HCT116 (cell line): Measurements from ENCODE around the gene LEMD3. TPM values are rescaled to one million over a fixed set of nuclear protein-coding genes. Genes with fewer than 3 reads are reported as not detected.

ENCODE experiments used
- ATAC-seq: fragments of 200-7000 bp; cut with Tn5 transposase; 2 replicates; pipeline ENCODE4 v1.9.1; 2020; ENCODE audit warnings: mild to moderate bottlenecking, moderate library complexity
- BruUV-seq: library from RNA; stranded (reverse); fragments of 400-500 nt; replicated peaks from 2 replicates; lab custom pipeline; 2021; lab: Mats Ljungman, UMichigan
- CTCF ChIA-PET: fragments of 300-600 bp; sonication (Branson Sonifier 250); formaldehyde crosslinking; loops from one replicate; lab custom pipeline; 2021; ENCODE audit warnings: antibody characterized with exemption; lab: Charles Lee
- POLR2A ChIA-PET: fragments of 300-600, 350-600 bp; sonication (Branson Sonifier 250); formaldehyde crosslinking; loops from one replicate; lab custom pipeline; 2021; ENCODE audit warnings: antibody characterized with exemption; lab: Charles Lee
- RAD21 ChIA-PET, 2 experiments: fragments of 300-600 bp; sonication (Branson Sonifier 250); formaldehyde crosslinking; loops; one replicate each; lab custom pipeline; 2023; ENCODE audit warnings: low total read pairs in 2 of 2; ENCODE audit not compliant: uncharacterized antibody in 2 of 2, unreplicated experiment in 2 of 2, low non-redundant PET in 1 of 2; lab: Charles Lee
- DNase-seq: peaks from one replicate; pipeline ENCODE4 v3.0.0-alpha.2; 2010; ENCODE audit warnings: low read depth, low spot score
- H2AFZ ChIP-seq: fragments of 200-600 bp; shearing (Covaris generic), sonication (generic); 2 replicates; pipeline ENCODE4 v1.6.1; 2017; ENCODE audit warnings: low read depth, mixed run types, mixed read lengths, antibody characterized with exemption, low read length; ENCODE audit not compliant: poor library complexity, severe bottlenecking
- H3K27ac ChIP-seq: 2 replicates; pipeline ENCODE4 v1.5.1; 2012; ENCODE audit warnings: low read depth, low read length
- H3K27me3 ChIP-seq: fragments of 200-600 bp; sonication (generic); 2 replicates; pipeline ENCODE4 v1.6.1; 2016; ENCODE audit warnings: mixed run types, low read length, mixed read lengths; ENCODE audit not compliant: insufficient read depth
- H3K36me3 ChIP-seq, 2 experiments: fragments of 200-500 bp in 1 of 2; fragments of 200-600 bp in 1 of 2; sonication (Bioruptor generic) in 1 of 2; sonication (generic) in 1 of 2; 2 replicates each; pipeline versions ENCODE4 v1.5.1 to v1.6.1; 2014 to 2016; ENCODE audit warnings: low read length in 2 of 2, inconsistent platforms in 1 of 2, mixed read lengths in 1 of 2, mixed run types in 1 of 2; ENCODE audit not compliant: insufficient read depth in 2 of 2, control insufficient read depth in 1 of 2
- H3K4me1 ChIP-seq, 2 experiments: fragments of 200-600 bp in 1 of 2; sonication (generic) in 1 of 2; 2 replicates each; pipeline versions ENCODE4 v1.5.1 to v1.6.1; 2012 to 2017; ENCODE audit warnings: low read length in 2 of 2, inconsistent platforms in 1 of 2, mild to moderate bottlenecking in 1 of 2, mixed read lengths in 1 of 2, mixed run types in 1 of 2, moderate library complexity in 1 of 2; ENCODE audit not compliant: insufficient read depth in 2 of 2, control insufficient read depth in 1 of 2
- H3K4me2 ChIP-seq: fragments of 200-600 bp; sonication (generic); 2 replicates; pipeline ENCODE4 v1.6.1; 2017; ENCODE audit warnings: mixed run types, low read length, mixed read lengths
- H3K4me3 ChIP-seq, 2 experiments: fragments of 200-600 bp in 1 of 2; sonication (generic) in 1 of 2; replicated peaks in 1 of 2; 2 replicates each; pipeline ENCODE4 v1.5.1; 2011 to 2016; ENCODE audit warnings: low read length in 2 of 2, control low read depth in 1 of 2, low read depth in 1 of 2, mild to moderate bottlenecking in 1 of 2, mixed read lengths in 1 of 2, mixed run types in 1 of 2
- H3K79me2 ChIP-seq: fragments of 200-600 bp; sonication (generic); 2 replicates; pipeline ENCODE4 v1.6.1; 2017; ENCODE audit warnings: mild to moderate bottlenecking, mixed run types, low read length, moderate library complexity, mixed read lengths; ENCODE audit not compliant: insufficient read depth
- H3K9ac ChIP-seq: fragments of 200-600 bp; sonication (generic); 2 replicates; pipeline ENCODE4 v1.6.1; 2016; ENCODE audit warnings: low read length, mixed read lengths
- H3K9me2 ChIP-seq: fragments of 200-600 bp; sonication (generic), shearing (Covaris generic); 2 replicates; pipeline ENCODE4 v1.6.1; 2017; ENCODE audit warnings: mixed run types, mild to moderate bottlenecking, moderate library complexity; ENCODE audit not compliant: insufficient read depth
- H3K9me3 ChIP-seq, 2 experiments: fragments of 200-500 bp in 1 of 2; fragments of 200-600 bp in 1 of 2; sonication (Bioruptor generic) in 1 of 2; sonication (generic) in 1 of 2; 2 replicates each; pipeline ENCODE4 v1.6.1; 2014 to 2017; ENCODE audit warnings: low read length in 2 of 2, mixed read lengths in 2 of 2, inconsistent platforms in 1 of 2, low read depth in 1 of 2, mild to moderate bottlenecking in 1 of 2, mixed run types in 1 of 2, moderate library complexity in 1 of 2; ENCODE audit not compliant: control insufficient read depth in 1 of 2, insufficient read depth in 1 of 2
- H4K20me1 ChIP-seq: fragments of 200-600 bp; sonication (generic), shearing (Covaris generic); 2 replicates; pipeline ENCODE4 v1.6.1; 2017; ENCODE audit warnings: mixed run types, mild to moderate bottlenecking, moderate library complexity; ENCODE audit not compliant: insufficient read depth
- CBX3 ChIP-seq: IDR thresholded peaks from 2 replicates; pipeline ENCODE4 v1.6.1; 2012; ENCODE audit warnings: low read depth
- CEBPB ChIP-seq: IDR thresholded peaks from 2 replicates; pipeline ENCODE4 v1.6.1; 2012; ENCODE audit warnings: low read depth
- ELF1 ChIP-seq: IDR thresholded peaks from 2 replicates; pipeline ENCODE4 v1.6.1; 2012; ENCODE audit warnings: low read depth, borderline replicate concordance
- EZH2 ChIP-seq: fragments of 200-600 bp; sonication (generic); IDR thresholded peaks from 2 replicates; pipeline ENCODE4 v1.6.1; 2017; ENCODE audit warnings: antibody characterized with exemption, mixed run types
- EZH2phosphoT487 ChIP-seq: fragments of 200-600 bp; IDR thresholded peaks from 2 replicates; pipeline ENCODE4 v1.6.1; 2018; ENCODE audit warnings: antibody characterized with exemption, borderline replicate concordance
- JUND ChIP-seq: IDR thresholded peaks from 2 replicates; pipeline ENCODE4 v1.6.1; 2012
- POLR2AphosphoS5 ChIP-seq: IDR thresholded peaks from 2 replicates; pipeline ENCODE4 v1.6.1; 2011; ENCODE audit warnings: mild to moderate bottlenecking, low read depth, low read length, moderate library complexity
- RAD21 ChIP-seq: IDR thresholded peaks from 2 replicates; pipeline ENCODE4 v1.6.1; 2012; ENCODE audit warnings: low read depth, mild to moderate bottlenecking
- SIN3A ChIP-seq: IDR thresholded peaks from 2 replicates; pipeline ENCODE4 v1.6.1; 2012; ENCODE audit warnings: low read depth
- SP1 ChIP-seq: IDR thresholded peaks from 2 replicates; pipeline ENCODE4 v1.6.1; 2012; ENCODE audit warnings: low read depth
- SRF ChIP-seq: IDR thresholded peaks from 2 replicates; pipeline ENCODE4 v1.6.1; 2012; ENCODE audit warnings: low read depth
- YY1 ChIP-seq: IDR thresholded peaks from 2 replicates; pipeline ENCODE4 v1.6.1; 2011; ENCODE audit warnings: low read length, low read depth, moderate library complexity, mild to moderate bottlenecking; ENCODE audit not compliant: insufficient replicate concordance; ENCODE audit errors: extremely low read depth
- ZFX ChIP-seq: fragments of 450-650 bp; IDR thresholded peaks from 2 replicates; pipeline ENCODE4 v1.6.1; 2017
- ZNF274 ChIP-seq: fragments of 200-500 bp; sonication (Bioruptor generic); IDR thresholded peaks from 2 replicates; pipeline ENCODE4 v1.6.1; 2014; ENCODE audit warnings: mild to moderate bottlenecking, low read depth, low read length, inconsistent platforms
- intact Hi-C: fragments of 100-400 bp; cut with micrococcal nuclease; formaldehyde crosslinking; loops from 2 replicates; pipeline ENCODE4 v1.10.0; 2022
- total RNA-seq: library from RNA; stranded (reverse); gene quantifications from one replicate; pipeline ENCODE4 v1.2.1, GENCODE V29; 2021; ENCODE audit not compliant: unreplicated experiment
- TF ChIP-seq, protein P1 (sequence below), 3 experiments: fragments of 200-600 bp in 1 of 3; sonication (generic) in 1 of 3; IDR thresholded peaks in 2 of 3; conservative IDR thresholded peaks in 1 of 3; 2 replicates each; pipeline ENCODE4 v1.5.1; 2012 to 2017; ENCODE audit warnings: low read depth in 2 of 3, low read length in 2 of 3, antibody characterized with exemption in 1 of 3, borderline replicate concordance in 1 of 3, control low read depth in 1 of 3, mild to moderate bottlenecking in 1 of 3, mixed read lengths in 1 of 3, mixed run types in 1 of 3, moderate library complexity in 1 of 3; ENCODE audit not compliant: insufficient read depth in 1 of 3
- TF ChIP-seq, protein P2 (sequence below): IDR thresholded peaks from 2 replicates; pipeline ENCODE4 v1.6.1; 2012
- TF ChIP-seq, protein P3 (sequence below): IDR thresholded peaks from 2 replicates; pipeline ENCODE4 v1.6.1; 2012
- TF ChIP-seq, protein P4 (sequence below): IDR thresholded peaks from 2 replicates; pipeline ENCODE4 v1.6.1; 2012; ENCODE audit warnings: low read depth

The LEMD3 gene
- total RNA-seq, 1 experiment from 2014 or later = 28.7 TPM

DNA sequence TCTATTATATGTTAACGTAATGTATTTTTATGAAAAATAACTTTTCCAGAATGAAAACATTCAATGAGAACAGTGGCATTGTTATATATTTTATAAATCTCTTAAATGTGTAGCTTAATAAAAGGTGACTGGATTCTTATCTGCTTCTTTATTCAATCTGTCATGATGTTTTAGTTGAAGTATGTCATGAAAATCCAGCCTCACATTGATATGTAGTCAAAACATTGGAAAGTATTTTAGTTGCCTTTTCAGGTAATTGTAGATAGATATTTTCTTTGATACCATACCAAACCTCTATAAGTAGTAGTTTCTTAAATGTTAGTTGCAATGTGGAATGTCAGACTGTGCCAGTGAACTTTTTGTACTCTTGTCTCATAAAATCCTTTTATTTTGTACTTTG, 67.8 kb downstream of the LEMD3 start:
- H3K4me1 ChIP-seq = no peaks in the 10 kb centered on the region
- RAD21 ChIA-PET = interaction anchor here in 1 of 2 experiments (0.5 kb wide), 1 partner anchor 25 kb away, joined by 4 read pairs; no protein-coding TSS in a partner anchor
- ATAC-seq (no peak), DNase-seq (no peak)
- intact Hi-C loops = no loop called here
- CTCF ChIA-PET = no interaction called here
- H2AFZ ChIP-seq = no peak overlapping the region
- no peaks in the 10 kb centered on the region for H3K9me3 ChIP-seq
- BruUV-seq = no TSS peak
- POLR2A ChIA-PET = no interaction called here
- TF ChIP-seq CBX3 (no peak), ZFX (no peak), POLR2AphosphoS5 (no peak), ZNF274 (no peak), JUND (no peak), RAD21 (no peak), YY1 (no peak), EZH2phosphoT487 (no peak), EZH2 (no peak), SRF (no peak), SIN3A (no peak), SP1 (no peak), ELF1 (no peak), CEBPB (no peak)
- TF ChIP-seq, protein P1, sequence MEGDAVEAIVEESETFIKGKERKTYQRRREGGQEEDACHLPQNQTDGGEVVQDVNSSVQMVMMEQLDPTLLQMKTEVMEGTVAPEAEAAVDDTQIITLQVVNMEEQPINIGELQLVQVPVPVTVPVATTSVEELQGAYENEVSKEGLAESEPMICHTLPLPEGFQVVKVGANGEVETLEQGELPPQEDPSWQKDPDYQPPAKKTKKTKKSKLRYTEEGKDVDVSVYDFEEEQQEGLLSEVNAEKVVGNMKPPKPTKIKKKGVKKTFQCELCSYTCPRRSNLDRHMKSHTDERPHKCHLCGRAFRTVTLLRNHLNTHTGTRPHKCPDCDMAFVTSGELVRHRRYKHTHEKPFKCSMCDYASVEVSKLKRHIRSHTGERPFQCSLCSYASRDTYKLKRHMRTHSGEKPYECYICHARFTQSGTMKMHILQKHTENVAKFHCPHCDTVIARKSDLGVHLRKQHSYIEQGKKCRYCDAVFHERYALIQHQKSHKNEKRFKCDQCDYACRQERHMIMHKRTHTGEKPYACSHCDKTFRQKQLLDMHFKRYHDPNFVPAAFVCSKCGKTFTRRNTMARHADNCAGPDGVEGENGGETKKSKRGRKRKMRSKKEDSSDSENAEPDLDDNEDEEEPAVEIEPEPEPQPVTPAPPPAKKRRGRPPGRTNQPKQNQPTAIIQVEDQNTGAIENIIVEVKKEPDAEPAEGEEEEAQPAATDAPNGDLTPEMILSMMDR (IDR thresholded peaks at IDR 0.05 in 2 of 3, conservative IDR thresholded peaks at IDR 0.05 in 1 of 3; ENCODE audit: borderline replicate concordance in 1 of 3, insufficient read depth in 1 of 3, low read depth in 2 of 3, low read length in 2 of 3) = no peak
- TF ChIP-seq, protein P2, sequence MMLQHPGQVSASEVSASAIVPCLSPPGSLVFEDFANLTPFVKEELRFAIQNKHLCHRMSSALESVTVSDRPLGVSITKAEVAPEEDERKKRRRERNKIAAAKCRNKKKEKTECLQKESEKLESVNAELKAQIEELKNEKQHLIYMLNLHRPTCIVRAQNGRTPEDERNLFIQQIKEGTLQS = no peak
- TF ChIP-seq, protein P3, sequence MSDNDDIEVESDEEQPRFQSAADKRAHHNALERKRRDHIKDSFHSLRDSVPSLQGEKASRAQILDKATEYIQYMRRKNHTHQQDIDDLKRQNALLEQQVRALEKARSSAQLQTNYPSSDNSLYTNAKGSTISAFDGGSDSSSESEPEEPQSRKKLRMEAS = no peak
- TF ChIP-seq, protein P4, sequence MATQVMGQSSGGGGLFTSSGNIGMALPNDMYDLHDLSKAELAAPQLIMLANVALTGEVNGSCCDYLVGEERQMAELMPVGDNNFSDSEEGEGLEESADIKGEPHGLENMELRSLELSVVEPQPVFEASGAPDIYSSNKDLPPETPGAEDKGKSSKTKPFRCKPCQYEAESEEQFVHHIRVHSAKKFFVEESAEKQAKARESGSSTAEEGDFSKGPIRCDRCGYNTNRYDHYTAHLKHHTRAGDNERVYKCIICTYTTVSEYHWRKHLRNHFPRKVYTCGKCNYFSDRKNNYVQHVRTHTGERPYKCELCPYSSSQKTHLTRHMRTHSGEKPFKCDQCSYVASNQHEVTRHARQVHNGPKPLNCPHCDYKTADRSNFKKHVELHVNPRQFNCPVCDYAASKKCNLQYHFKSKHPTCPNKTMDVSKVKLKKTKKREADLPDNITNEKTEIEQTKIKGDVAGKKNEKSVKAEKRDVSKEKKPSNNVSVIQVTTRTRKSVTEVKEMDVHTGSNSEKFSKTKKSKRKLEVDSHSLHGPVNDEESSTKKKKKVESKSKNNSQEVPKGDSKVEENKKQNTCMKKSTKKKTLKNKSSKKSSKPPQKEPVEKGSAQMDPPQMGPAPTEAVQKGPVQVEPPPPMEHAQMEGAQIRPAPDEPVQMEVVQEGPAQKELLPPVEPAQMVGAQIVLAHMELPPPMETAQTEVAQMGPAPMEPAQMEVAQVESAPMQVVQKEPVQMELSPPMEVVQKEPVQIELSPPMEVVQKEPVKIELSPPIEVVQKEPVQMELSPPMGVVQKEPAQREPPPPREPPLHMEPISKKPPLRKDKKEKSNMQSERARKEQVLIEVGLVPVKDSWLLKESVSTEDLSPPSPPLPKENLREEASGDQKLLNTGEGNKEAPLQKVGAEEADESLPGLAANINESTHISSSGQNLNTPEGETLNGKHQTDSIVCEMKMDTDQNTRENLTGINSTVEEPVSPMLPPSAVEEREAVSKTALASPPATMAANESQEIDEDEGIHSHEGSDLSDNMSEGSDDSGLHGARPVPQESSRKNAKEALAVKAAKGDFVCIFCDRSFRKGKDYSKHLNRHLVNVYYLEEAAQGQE = no peak
- no peak overlapping the region for H3K4me2 ChIP-seq
- H3K36me3 ChIP-seq = peaks cover 7 to 11% of the 10 kb centered on the region in 2 experiments; a peak in 2 of 4 replicates
- H3K79me2 ChIP-seq = peaks cover 19% of the 10 kb centered on the region
- H3K9me2 ChIP-seq = no peaks in the 10 kb centered on the region
- H3K9ac ChIP-seq = no peak overlapping the region
- no peak overlapping the region for H3K4me3 ChIP-seq
- H3K27ac ChIP-seq = no peak overlapping the region
- peaks cover 10% of the 10 kb centered on the region; the same call in 1 of the 2 replicates for H4K20me1 ChIP-seq
- no peaks in the 10 kb centered on the region for H3K27me3 ChIP-seq
